Prostate gland (tissue), 2 donors: ENCODE measurements around the gene AFMID. TPM values are rescaled to one million over a fixed set of nuclear protein-coding genes. Genes with fewer than 3 reads are reported as not detected.

Experiments used
- DNase-seq: peaks from one replicate; pipeline ENCODE4 v3.0.0-alpha.2; 2019; ENCODE audit warnings: low spot score
- H3K27ac ChIP-seq, 2 donors: fragments of 200-600 bp; sonication (generic); 2 replicates each; pipeline ENCODE4 v1.5.1; 2017 to 2019
- H3K27me3 ChIP-seq: fragments of 200-600 bp; sonication (generic); replicated peaks from 2 replicates; pipeline ENCODE4 v1.5.1; 2019; ENCODE audit not compliant: insufficient read depth
- H3K36me3 ChIP-seq, 2 donors: fragments of 200-600 bp; sonication (generic); 1 replicate in 1 of 2; 2 replicates in 1 of 2; pipeline versions ENCODE4 v1.5.1 to v1.8.1; 2017 to 2019
- H3K4me1 ChIP-seq: fragments of 200-600 bp; sonication (generic); replicated peaks from 2 replicates; pipeline ENCODE4 v1.5.1; 2019
- H3K4me3 ChIP-seq, 2 donors: fragments of 200-600 bp; sonication (generic); 2 replicates each; pipeline ENCODE4 v1.5.1; 2017 to 2019
- H3K9me3 ChIP-seq: fragments of 200-600 bp; sonication (generic); 2 replicates; pipeline ENCODE4 v1.5.1; 2017
- CTCF ChIP-seq, 4 experiments: fragments of 200-600 bp in 2 of 4; fragments of 450-650 bp in 2 of 4; sonication (generic) in 2 of 4; IDR thresholded peaks; 1 replicate in 3 of 4; 2 replicates in 1 of 4; pipeline ENCODE4 v1.5.1; 2016 to 2019; ENCODE audit warnings: antibody characterized with exemption in 4 of 4, mild to moderate bottlenecking in 2 of 4, moderate library complexity in 2 of 4
- POLR2A ChIP-seq: fragments of 450-650 bp; IDR thresholded peaks from one replicate; pipeline ENCODE4 v1.6.1; 2016; ENCODE audit warnings: antibody characterized with exemption, mild to moderate bottlenecking
- POLR2AphosphoS5 ChIP-seq: sonication (generic); formaldehyde crosslinking; IDR thresholded peaks from one replicate; pipeline ENCODE4 v1.6.1; 2017; ENCODE audit warnings: antibody characterized with exemption
- WGBS: methylation state at CpG from one replicate; pipeline ENCODE4 v1.1.5; 2018; 5-methylcytosine and 5-hydroxymethylcytosine counted together
- intact Hi-C: fragments of 100-400 bp; cut with DNase I; formaldehyde crosslinking; loops from one replicate; pipeline ENCODE4 v1.14.2; 2022
- total RNA-seq, 2 donors: library from RNA; depleted of rRNA; stranded (reverse); fragments of >200 nt; gene quantifications; one replicate each; pipeline ENCODE4 v1.1.0, GENCODE V29; 2016

Gene AFMID
- total RNA-seq, 2 donors from 2014 or later: 116 to 122 TPM

GRCh38 chr17:78196716-78197115, 9.6 kb downstream of the AFMID start:
- no peak for TF ChIP-seq CTCF (IDR thresholded peaks at IDR 0.05)
- no peak for TF ChIP-seq POLR2A
- TF ChIP-seq POLR2AphosphoS5: no peak
- H3K4me3 ChIP-seq: no peak overlapping the region
- intact Hi-C loops: no loop called here
- no peaks in the 10 kb centered on the region for H3K36me3 ChIP-seq
- H3K27ac ChIP-seq: no peak overlapping the region
- WGBS: 79% methylated on average over 5 of the region's 5 CpGs
- H3K9me3 ChIP-seq: no peaks in the 10 kb centered on the region
- H3K27me3 ChIP-seq: no peaks in the 10 kb centered on the region
- peaks cover 8% of the 10 kb centered on the region for H3K4me1 ChIP-seq
- DNase-seq: no peak

GRCh38 chr17:78197147-78197832, 10.1 kb downstream of the AFMID start:
- no peaks in the 10 kb centered on the region for H3K9me3 ChIP-seq
- WGBS: 60% methylated on average over 9 of the region's 9 CpGs
- H3K36me3 ChIP-seq: no peaks in the 10 kb centered on the region
- DNase-seq: no peak
- H3K27ac ChIP-seq: no peak overlapping the region
- intact Hi-C loops: no loop called here
- H3K4me3 ChIP-seq: no peak overlapping the region
- TF ChIP-seq CTCF (IDR thresholded peaks at IDR 0.05): no peak
- no peak for TF ChIP-seq POLR2A
- TF ChIP-seq POLR2AphosphoS5: no peak
- no peaks in the 10 kb centered on the region for H3K27me3 ChIP-seq
- peaks cover 8% of the 10 kb centered on the region for H3K4me1 ChIP-seq

GRCh38 chr17:78200451-78200850, 13.3 kb downstream of the AFMID start:
- intact Hi-C loops: no loop called here
- Histone ChIP-seq H3K27me3 (no peaks in the 10 kb centered on the region), H3K9me3 (no peaks in the 10 kb centered on the region), H3K27ac (peak overlapping the region; percentile 79 to 91), H3K4me1 (peaks cover 8% of the 10 kb centered on the region), H3K36me3 (no peaks in the 10 kb centered on the region), H3K4me3 (no peak overlapping the region)
- TF ChIP-seq CTCF (IDR thresholded peaks at IDR 0.05): no peak
- WGBS: 68% methylated on average over 6 of the region's 6 CpGs
- no peak for DNase-seq

- intact Hi-C loops: no loop called here
- no peak overlapping the region for H3K27ac ChIP-seq
- no peaks in the 10 kb centered on the region for H3K36me3 ChIP-seq
- DNase-seq: no peak
- no peak overlapping the region for H3K4me3 ChIP-seq
- TF ChIP-seq POLR2AphosphoS5: no peak
- TF ChIP-seq POLR2A: no peak
- H3K27me3 ChIP-seq: no peaks in the 10 kb centered on the region
- H3K4me1 ChIP-seq: peaks cover 8% of the 10 kb centered on the region
- WGBS: 90% methylated on average over 8 of the region's 8 CpGs
- H3K9me3 ChIP-seq: no peaks in the 10 kb centered on the region
Observed at GRCh38 chr17:78202666-78203065, 15.5 kb downstream of the AFMID start.

GRCh38 chr17:78204387-78205123, 17.4 kb downstream of the AFMID start:
- H3K36me3 ChIP-seq: no peaks in the 10 kb centered on the region
- H3K27me3 ChIP-seq: no peaks in the 10 kb centered on the region
- H3K4me3 ChIP-seq: no peak overlapping the region
- peaks cover 4% of the 10 kb centered on the region for H3K4me1 ChIP-seq
- TF ChIP-seq POLR2A (no peak), CTCF (IDR thresholded peaks at IDR 0.05) (no peak), POLR2AphosphoS5 (no peak)
- H3K9me3 ChIP-seq: no peaks in the 10 kb centered on the region
- WGBS: 91% methylated on average over 22 of the region's 22 CpGs
- intact Hi-C loops: no loop called here
- no peak overlapping the region for H3K27ac ChIP-seq
- no peak for DNase-seq
